ENCODE data around the gene PTRHD1.

The PTRHD1 gene

GRCh38 chr2:24766609-24767008, 26.6 kb downstream of the PTRHD1 start:
- TF ChIP-seq Cebpa-rat (IDR thresholded peaks at IDR 0.05), result no peak
- peak overlapping the region; percentile 53; the same call in 1 of the 2 replicates for H3K27ac ChIP-seq
- peaks cover 48% of the 10 kb centered on the region for H3K36me3 ChIP-seq
- H4K20me1 ChIP-seq, result no peaks in the 10 kb centered on the region
- no peak overlapping the region for H3K4me3 ChIP-seq
- H3K27me3 ChIP-seq, result no peaks in the 10 kb centered on the region
- H3K9ac ChIP-seq, result no peak overlapping the region; the same call in 1 of the 2 replicates
- peak overlapping the region; percentile 73 for H3K4me2 ChIP-seq
- peaks cover 28% of the 10 kb centered on the region for H3K4me1 ChIP-seq
- H3K9me3 ChIP-seq, result peaks cover 11% of the 10 kb centered on the region

GRCh38 chr2:24763843-24764242, 29.3 kb downstream of the PTRHD1 start:
- Histone ChIP-seq H4K20me1 (no peaks in the 10 kb centered on the region), H3K27me3 (no peaks in the 10 kb centered on the region), H3K4me2 (no peak overlapping the region), H3K9me3 (peaks cover 11% of the 10 kb centered on the region), H3K27ac (no peak overlapping the region), H3K9ac (no peak overlapping the region), H3K4me1 (peaks cover 28% of the 10 kb centered on the region), H3K4me3 (no peak overlapping the region), H3K36me3 (peaks cover 43% of the 10 kb centered on the region)
- no peak for TF ChIP-seq Cebpa-rat (IDR thresholded peaks at IDR 0.05)

GRCh38 chr2:24762518-24762917, 30.7 kb downstream of the PTRHD1 start:
- no peak overlapping the region for H3K4me2 ChIP-seq
- TF ChIP-seq Cebpa-rat (IDR thresholded peaks at IDR 0.05), result no peak
- H4K20me1 ChIP-seq, result no peaks in the 10 kb centered on the region
- H3K9ac ChIP-seq, result no peak overlapping the region
- H3K27me3 ChIP-seq, result no peaks in the 10 kb centered on the region
- H3K9me3 ChIP-seq, result peaks cover 11% of the 10 kb centered on the region
- H3K4me3 ChIP-seq, result no peak overlapping the region
- H3K27ac ChIP-seq, result no peak overlapping the region
- H3K4me1 ChIP-seq, result peaks cover 28% of the 10 kb centered on the region
- H3K36me3 ChIP-seq, result peaks cover 50% of the 10 kb centered on the region

- TF ChIP-seq Cebpa-rat (IDR thresholded peaks at IDR 0.05), result no peak
- Histone ChIP-seq H3K27ac (no peak overlapping the region), H3K4me1 (peaks cover 22% of the 10 kb centered on the region), H3K27me3 (no peaks in the 10 kb centered on the region), H3K36me3 (peaks cover 50% of the 10 kb centered on the region), H3K9ac (no peak overlapping the region), H3K4me3 (no peak overlapping the region), H4K20me1 (no peaks in the 10 kb centered on the region), H3K9me3 (peaks cover 11% of the 10 kb centered on the region), H3K4me2 (no peak overlapping the region)
Observed at GRCh38 chr2:24761866-24762265, 31.3 kb downstream of the PTRHD1 start.

GRCh38 chr2:24756789-24757188, 36.4 kb downstream of the PTRHD1 start:
- no peak for TF ChIP-seq Cebpa-rat (IDR thresholded peaks at IDR 0.05)
- no peak overlapping the region for H3K27ac ChIP-seq

GRCh38 chr2:24754985-24755705, 38.0 kb downstream of the PTRHD1 start:
- Histone ChIP-seq H3K36me3 (peaks cover 46% of the 10 kb centered on the region), H3K4me2 (no peak overlapping the region)

More at GRCh38 chr2:24756789-24757188, 36.4 kb downstream of the PTRHD1 start:
- no peaks in the 10 kb centered on the region for H4K20me1 ChIP-seq
- no peaks in the 10 kb centered on the region for H3K4me1 ChIP-seq
- H3K36me3 ChIP-seq, result peaks cover 48% of the 10 kb centered on the region
- H3K27me3 ChIP-seq, result no peaks in the 10 kb centered on the region
- no peak overlapping the region for H3K4me3 ChIP-seq
- H3K4me2 ChIP-seq, result no peak overlapping the region
- no peaks in the 10 kb centered on the region for H3K9me3 ChIP-seq
- H3K9ac ChIP-seq, result no peak overlapping the region

GRCh38 chr2:24749069-24749691, 44.0 kb downstream of the PTRHD1 start:
- Histone ChIP-seq H3K4me2 (no peak overlapping the region), H3K9me3 (no peaks in the 10 kb centered on the region), H4K20me1 (no peaks in the 10 kb centered on the region), H3K36me3 (peaks cover 25% of the 10 kb centered on the region), H3K9ac (no peak overlapping the region), H3K4me1 (no peaks in the 10 kb centered on the region), H3K27ac (no peak overlapping the region), H3K27me3 (no peaks in the 10 kb centered on the region), H3K4me3 (no peak overlapping the region)
- TF ChIP-seq Cebpa-rat (IDR thresholded peaks at IDR 0.05), result no peak

More at GRCh38 chr2:24754985-24755705, 38.0 kb downstream of the PTRHD1 start:
- no peaks in the 10 kb centered on the region for H3K4me1 ChIP-seq
- H3K9ac ChIP-seq, result no peak overlapping the region
- no peaks in the 10 kb centered on the region for H3K9me3 ChIP-seq
- no peak overlapping the region for H3K27ac ChIP-seq
- no peaks in the 10 kb centered on the region for H3K27me3 ChIP-seq
- H3K4me3 ChIP-seq, result no peak overlapping the region
- TF ChIP-seq Cebpa-rat (IDR thresholded peaks at IDR 0.05), result no peak
- no peaks in the 10 kb centered on the region for H4K20me1 ChIP-seq

- Histone ChIP-seq H3K36me3 (peaks cover 22% of the 10 kb centered on the region), H3K27ac (no peak overlapping the region)
Observed at GRCh38 chr2:24747299-24747698, 45.9 kb downstream of the PTRHD1 start.

GRCh38 chr2:24745825-24746224, 47.4 kb downstream of the PTRHD1 start:
- no peak overlapping the region for H3K27ac ChIP-seq
- no peak overlapping the region for H3K9ac ChIP-seq
- no peaks in the 10 kb centered on the region for H3K27me3 ChIP-seq
- H4K20me1 ChIP-seq, result no peaks in the 10 kb centered on the region
- H3K4me2 ChIP-seq, result no peak overlapping the region
- no peak for TF ChIP-seq Cebpa-rat (IDR thresholded peaks at IDR 0.05)
- H3K36me3 ChIP-seq, result peaks cover 23% of the 10 kb centered on the region
- H3K4me1 ChIP-seq, result no peaks in the 10 kb centered on the region
- H3K9me3 ChIP-seq, result no peaks in the 10 kb centered on the region
- H3K4me3 ChIP-seq, result no peak overlapping the region

More at GRCh38 chr2:24747299-24747698, 45.9 kb downstream of the PTRHD1 start:
- no peaks in the 10 kb centered on the region for H3K27me3 ChIP-seq
- no peaks in the 10 kb centered on the region for H4K20me1 ChIP-seq
- no peak for TF ChIP-seq Cebpa-rat (IDR thresholded peaks at IDR 0.05)
- H3K9me3 ChIP-seq, result no peaks in the 10 kb centered on the region
- H3K9ac ChIP-seq, result no peak overlapping the region
- no peak overlapping the region for H3K4me2 ChIP-seq
- H3K4me1 ChIP-seq, result no peaks in the 10 kb centered on the region
- no peak overlapping the region for H3K4me3 ChIP-seq

GRCh38 chr2:24744356-24744755, 48.8 kb downstream of the PTRHD1 start:
- peaks cover 23% of the 10 kb centered on the region for H3K36me3 ChIP-seq
- H3K9ac ChIP-seq, result no peak overlapping the region
- H3K9me3 ChIP-seq, result no peaks in the 10 kb centered on the region
- no peaks in the 10 kb centered on the region for H3K4me1 ChIP-seq
- no peaks in the 10 kb centered on the region for H3K27me3 ChIP-seq
- no peak overlapping the region for H3K4me3 ChIP-seq
- no peaks in the 10 kb centered on the region for H4K20me1 ChIP-seq
- no peak overlapping the region for H3K4me2 ChIP-seq
- no peak for TF ChIP-seq Cebpa-rat (IDR thresholded peaks at IDR 0.05)
- H3K27ac ChIP-seq, result no peak overlapping the region

Data from BLaER1 (cell line).